A549 treated with Mapracorat at 1 μM for 4 hours (cell line): ENCODE results near the gene AVL9. TPM values are rescaled to one million over a fixed set of nuclear protein-coding genes. Genes with fewer than 3 reads are reported as not detected.

ENCODE experiments used
- total RNA-seq: library from RNA; stranded (reverse); fragments of 200-300 nt; extraction: Qiagen RNA extraction; gene quantifications from 5 replicates; pipeline ENCODE4 v1.2.3, GENCODE V29; 2022

Gene AVL9
- total RNA-seq = 20.1 to 33.5 TPM (median 30.5 TPM) in 5 replicates

DNA sequence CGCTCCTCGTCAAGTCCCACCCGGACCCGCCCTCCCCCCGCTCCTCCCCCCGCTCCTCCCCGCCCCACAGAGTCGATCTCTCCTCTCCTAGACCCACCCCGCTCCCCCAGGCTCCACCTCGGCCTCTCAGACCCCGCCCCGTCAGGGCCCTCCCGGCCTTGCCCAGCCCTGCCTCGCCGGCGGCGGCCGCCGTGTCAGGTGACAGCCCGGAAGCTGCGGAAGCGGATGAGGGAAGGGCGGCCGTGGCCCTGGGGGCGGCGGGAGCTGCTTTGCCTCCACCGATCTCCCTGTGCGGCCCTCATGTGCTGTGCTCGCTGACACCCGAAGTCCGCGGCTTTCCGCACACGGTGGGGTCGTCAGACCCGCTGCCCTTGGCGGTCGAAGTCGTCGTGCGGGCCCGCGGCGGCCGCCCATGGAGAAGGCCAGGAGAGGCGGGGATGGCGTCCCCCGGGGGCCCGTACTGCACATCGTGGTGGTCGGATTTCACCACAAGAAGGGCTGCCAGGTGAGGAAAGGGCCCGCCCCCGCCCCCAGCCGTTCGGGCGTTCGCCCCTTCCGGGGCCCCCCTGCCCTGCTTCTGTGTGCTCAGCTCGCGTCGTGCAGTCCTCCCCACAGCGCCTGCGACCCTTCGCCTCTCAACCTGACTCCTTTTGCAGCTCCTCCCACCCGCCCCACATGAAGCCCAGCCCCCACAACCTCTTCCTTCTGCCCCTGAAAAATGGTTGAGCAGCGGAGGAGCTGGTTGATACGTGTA is at the start of gene AVL9:
Gene AVL9, plus strand, starts transcription at position 192 of the 754 bp plus-strand sequence. Its CDS starts 221 bp downstream, at position 413.

DNA sequence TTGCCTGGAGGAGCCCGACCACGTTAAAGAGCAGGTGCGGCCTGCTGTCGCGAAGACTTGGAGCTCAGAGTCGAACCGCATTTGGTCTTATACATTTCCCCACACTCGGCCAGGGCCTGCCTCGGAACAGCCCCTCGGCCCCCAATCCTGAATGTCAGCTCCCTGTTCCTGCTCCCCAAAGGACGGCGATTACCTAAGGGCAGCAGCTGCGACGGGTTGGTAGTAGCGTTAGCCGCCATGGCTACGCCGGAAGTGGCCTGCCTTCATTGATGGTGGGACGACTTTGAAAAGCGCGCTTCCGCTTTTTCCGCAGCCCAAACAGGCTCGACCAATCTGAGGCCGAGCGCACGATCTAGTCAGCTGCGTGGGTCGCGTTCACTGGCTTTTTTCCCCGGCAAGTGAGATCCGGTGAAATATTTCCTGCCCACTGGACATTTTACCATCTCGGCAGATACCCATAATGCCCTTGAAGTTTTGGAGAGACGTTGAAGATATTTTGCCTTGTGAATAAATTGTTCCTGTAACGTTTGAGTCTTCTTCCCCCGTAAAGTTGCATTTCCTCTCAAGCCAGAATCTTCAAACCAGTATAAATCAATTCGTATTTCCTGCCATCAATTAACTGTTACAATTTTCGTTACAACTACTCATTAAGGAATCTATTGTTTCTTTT is 5.0 kb upstream of the AVL9 start, which contains the start of gene LSM5:
Gene LSM5, minus strand, starts transcription at position 254 of the 670 bp plus-strand sequence. Its CDS starts 15 bp downstream, at position 239.

Other genes starting within 250 kb of the AVL9 start
- 85.5 to 106 TPM (median 98.2 TPM) in 5 replicates for gene LSM5, start 5.1 kb upstream of the AVL9 start, total RNA-seq